Colonic mucosa (tissue), 4 donors: ENCODE results near the gene PHRF1. TPM values are rescaled to one million over a fixed set of nuclear protein-coding genes. Genes with fewer than 3 reads are reported as not detected.

ENCODE experiments used
- DNase-seq: peaks from one replicate; pipeline ENCODE4 v3.0.0-alpha.2; 2020
- H3K27ac ChIP-seq: fragments of 200-600 bp; one replicate; pipeline ENCODE4 v1.8.0; 2021
- H3K27me3 ChIP-seq: fragments of 200-600 bp; one replicate; pipeline ENCODE4 v1.8.0; 2021
- H3K36me3 ChIP-seq: fragments of 200-600 bp; one replicate; pipeline ENCODE4 v1.8.0; 2021
- H3K4me1 ChIP-seq: fragments of 200-600 bp; one replicate; pipeline ENCODE4 v1.8.0; 2021; ENCODE audit warnings: mild to moderate bottlenecking
- H3K4me3 ChIP-seq: fragments of 200-600 bp; one replicate; pipeline ENCODE4 v1.8.0; 2021
- H3K9ac ChIP-seq, 2 donors: one replicate each; pipeline ENCODE4 v1.7.0; 2013; ENCODE audit warnings: control low read depth in 2 of 2, low read depth in 2 of 2, low read length in 2 of 2
- H3K9me3 ChIP-seq: fragments of 200-600 bp; one replicate; pipeline ENCODE4 v1.8.0; 2021
- CTCF ChIP-seq: fragments of 200-600 bp; IDR thresholded peaks from one replicate; pipeline ENCODE4 v1.8.0; 2022; ENCODE audit warnings: antibody characterized with exemption, mild to moderate bottlenecking
- intact Hi-C: fragments of 100-400 bp; cut with DNase I; formaldehyde crosslinking; loops from one replicate; pipeline ENCODE4 v1.14.1; 2022
- total RNA-seq, 2 donors: library from RNA; stranded (reverse); fragmentation: NEBNext Ultra II Directional in 1 of 2; extraction: Animal tissue kit (Norgen Biotek cat#: 25700) in 1 of 2; gene quantifications; one replicate each; pipeline ENCODE4 v1.2.1, GENCODE V29; 2021
- donor health status: healthy.
- donor health status: DM: no; HTN: no; CAD: no.
- donor health status: DM: no; HTN: no; CAD: no.

The PHRF1 gene
- total RNA-seq, 2 donors from 2014 or later = 29.4 to 41.9 TPM

DNA sequence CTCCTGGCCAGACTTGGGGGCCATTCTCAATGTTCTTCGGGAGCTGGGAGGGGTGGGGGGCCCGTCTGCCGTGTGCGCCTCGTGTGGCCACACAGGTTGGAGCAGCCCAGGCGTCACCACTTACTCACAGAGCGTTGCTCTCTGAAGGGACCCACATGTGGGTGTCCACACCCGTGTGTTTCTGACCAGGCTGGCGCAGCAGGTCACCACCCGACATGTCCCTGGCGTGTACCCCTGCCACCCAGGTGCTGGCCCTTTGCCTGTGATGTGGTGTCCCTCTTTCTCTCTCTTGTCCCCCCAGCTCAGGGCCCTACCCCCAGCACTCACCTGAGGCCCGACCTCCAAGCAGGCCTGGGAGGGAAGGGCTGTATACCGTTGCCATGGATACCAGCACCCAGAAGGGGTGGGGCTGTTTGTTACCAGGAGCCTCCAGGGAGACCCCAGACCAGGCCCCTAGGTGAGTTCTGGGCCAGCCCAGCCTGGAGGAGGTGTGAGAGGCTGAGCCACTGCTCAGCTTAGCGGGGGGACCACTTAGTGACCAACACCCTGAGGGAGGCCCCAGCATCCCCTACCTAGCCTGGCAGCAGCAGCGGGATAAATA is 17.1 kb upstream of the PHRF1 start:
- peaks cover 20% of the 10 kb centered on the region for H3K27me3 ChIP-seq
- peak overlapping the region in 1 of 2 donors; percentile 51 for H3K9ac ChIP-seq
- DNase-seq = no peak
- no peak overlapping the region for H3K4me3 ChIP-seq
- intact Hi-C loops = loop anchor here (10.0 kb wide), 1 partner anchor 166 kb away; no protein-coding TSS in a partner anchor
- no peaks in the 10 kb centered on the region for H3K9me3 ChIP-seq
- H3K27ac ChIP-seq = peak overlapping the region; percentile 93
- H3K36me3 ChIP-seq = no peaks in the 10 kb centered on the region
- peaks cover 13% of the 10 kb centered on the region for H3K4me1 ChIP-seq
- TF ChIP-seq CTCF = no peak

DNA sequence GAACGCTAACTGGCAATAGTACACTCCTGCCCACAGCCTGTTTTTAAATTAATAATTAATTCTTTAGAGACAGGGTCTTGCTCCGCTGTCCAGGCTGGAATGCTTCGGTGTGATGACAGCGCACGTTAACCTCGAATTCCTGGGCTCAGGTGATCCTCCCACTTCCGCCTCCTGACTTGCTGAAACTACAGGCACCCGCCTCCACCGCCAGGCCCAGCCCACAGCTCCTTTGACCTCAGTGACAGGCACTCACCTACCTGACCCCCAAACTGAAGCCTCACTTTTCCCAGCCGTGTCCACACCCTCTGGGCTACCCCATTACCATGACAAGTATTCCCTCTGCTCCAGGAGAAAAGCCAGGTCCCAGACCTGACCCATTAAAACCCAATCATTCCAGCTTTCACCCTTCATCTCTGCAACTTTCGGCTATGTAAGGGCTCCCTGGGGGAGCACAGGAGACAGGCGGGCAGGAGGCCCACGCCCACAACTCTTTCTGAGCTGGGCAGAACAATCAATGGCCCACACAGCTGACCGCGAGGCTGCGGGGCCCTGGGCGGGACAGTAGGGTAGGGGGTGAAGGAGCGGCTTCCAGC is 16.5 kb upstream of the PHRF1 start:
- TF ChIP-seq CTCF = no peak
- intact Hi-C loops = loop anchor here (10.0 kb wide), 1 partner anchor 165 kb away; no protein-coding TSS in a partner anchor
- Histone ChIP-seq H3K9ac (peak overlapping the region; percentile 92 to 93), H3K27ac (peak overlapping the region; percentile 93), H3K4me1 (peaks cover 13% of the 10 kb centered on the region), H3K27me3 (peaks cover 20% of the 10 kb centered on the region), H3K36me3 (no peaks in the 10 kb centered on the region), H3K4me3 (peak overlapping the region; percentile 52), H3K9me3 (no peaks in the 10 kb centered on the region)
- DNase-seq = peak; percentile 87

DNA sequence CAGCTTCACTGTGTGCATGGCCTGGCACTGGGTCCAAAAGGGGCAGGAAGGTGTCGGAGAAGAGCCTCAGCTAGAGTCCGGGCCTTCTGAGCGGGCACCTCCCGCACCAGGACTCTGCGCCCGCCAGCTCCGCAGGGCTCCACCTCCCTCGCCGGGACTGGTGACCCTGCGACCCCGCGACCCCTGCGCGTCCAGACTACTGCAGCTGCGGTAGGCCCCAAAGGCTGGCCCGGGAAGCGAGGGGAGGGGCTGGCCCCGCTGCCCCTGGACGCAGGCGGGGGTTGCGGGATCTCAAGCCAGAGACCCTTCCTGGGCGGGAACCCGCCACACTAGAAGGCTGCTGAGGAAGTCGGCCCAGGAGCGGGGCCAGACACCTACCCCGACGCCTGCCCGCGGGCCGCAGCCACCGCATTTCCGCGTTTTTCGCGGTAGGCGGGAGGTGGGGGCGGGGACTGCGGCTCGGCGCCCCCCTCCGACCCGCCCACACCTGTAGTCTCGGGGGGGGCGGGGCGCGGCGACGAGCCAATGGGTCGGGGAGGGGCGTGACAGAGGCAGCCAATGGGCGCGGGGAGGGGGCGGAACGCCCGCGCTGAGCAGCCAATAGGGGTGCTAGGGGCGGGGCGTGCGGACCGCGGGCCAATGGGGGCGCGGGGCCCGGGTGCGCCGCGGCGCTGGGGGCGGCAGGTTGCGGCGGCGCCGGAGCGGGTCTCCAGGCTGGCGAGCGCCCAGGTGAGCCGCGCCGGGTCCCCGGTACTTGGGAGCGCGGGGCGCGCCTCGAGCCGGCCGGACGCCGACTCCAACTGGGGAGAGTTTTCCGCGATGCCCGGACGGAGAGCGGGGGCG is 15.7 kb upstream of the PHRF1 start, which contains the start of the genes LMNTD2 and RASSF7:
LMNTD2 (minus strand) TSS at position 434 of the 843 bp plus-strand sequence; CDS start at position 412, 22 bp downstream.
RASSF7 (plus strand) TSS at position 666 of the 843 bp plus-strand sequence. CDS start 799 bp downstream, outside the sequence.
- Histone ChIP-seq H3K36me3 (no peaks in the 10 kb centered on the region), H3K9ac (peak within 1 kb of the TSS; percentile 92 to 93), H3K27ac (peak within 1 kb of the TSS; percentile 96), H3K4me3 (peak within 1 kb of the TSS; percentile 86), H3K27me3 (peaks cover 15% of the 10 kb centered on the region), H3K9me3 (no peaks in the 10 kb centered on the region), H3K4me1 (peaks cover 13% of the 10 kb centered on the region)
- intact Hi-C loops = no loop called here
- TF ChIP-seq CTCF = no peak
- peak; percentile 95 for DNase-seq

DNA sequence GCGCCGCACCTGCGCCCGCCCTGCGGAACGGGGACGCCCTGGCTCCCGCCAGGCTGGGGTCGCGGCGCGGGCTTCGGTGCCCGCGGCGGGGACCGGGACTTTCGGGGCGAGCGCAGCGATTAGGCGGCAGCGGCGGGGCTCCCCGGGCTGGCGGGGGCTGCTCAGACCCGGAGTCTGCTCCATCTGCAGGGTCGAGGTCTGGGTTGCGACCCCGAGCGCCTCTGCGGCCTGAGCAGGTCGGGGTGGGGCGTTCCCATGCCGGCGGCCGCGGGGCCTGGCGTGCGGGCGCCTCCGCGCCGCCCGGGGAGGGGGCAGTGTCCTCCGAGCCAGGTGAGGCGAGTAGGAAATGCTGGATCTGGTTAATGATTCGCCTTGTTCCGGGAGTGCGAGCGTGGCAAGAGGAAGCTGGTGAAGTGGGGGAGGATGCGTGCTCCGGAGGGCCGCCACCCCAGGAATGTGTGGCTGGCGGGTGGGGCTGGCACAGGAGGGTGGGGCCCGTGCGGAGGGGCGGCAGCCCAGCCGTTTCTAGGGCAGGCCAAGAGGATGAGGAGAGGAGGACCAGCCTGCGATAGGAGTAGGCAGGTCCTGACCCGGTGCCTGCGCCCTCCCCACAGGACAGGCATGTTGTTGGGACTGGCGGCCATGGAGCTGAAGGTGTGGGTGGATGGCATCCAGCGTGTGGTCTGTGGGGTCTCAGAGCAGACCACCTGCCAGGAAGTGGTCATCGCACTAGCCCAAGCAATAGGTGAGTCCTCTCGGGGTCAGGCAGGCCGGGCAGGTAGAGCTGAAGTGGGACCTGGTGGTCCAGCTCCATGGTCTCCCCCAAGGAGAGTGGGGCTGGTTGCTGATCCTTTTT is 14.9 kb upstream of the PHRF1 start:
- Histone ChIP-seq H3K9me3 (no peaks in the 10 kb centered on the region), H3K27ac (peak overlapping the region; percentile 96), H3K4me1 (peaks cover 13% of the 10 kb centered on the region), H3K27me3 (peaks cover 10% of the 10 kb centered on the region), H3K9ac (peak overlapping the region; percentile 84 to 90), H3K36me3 (no peaks in the 10 kb centered on the region), H3K4me3 (peak overlapping the region; percentile 86)
- no peak for TF ChIP-seq CTCF
- DNase-seq = peak; percentile 92
- intact Hi-C loops = no loop called here
